SK-N-SH (cell line): ENCODE measurements around the gene JMJD4.

Source experiments
- CTCF ChIP-seq: fragments of 200-600 bp; sonication (generic); IDR thresholded peaks from 2 replicates; pipeline ENCODE4 v1.6.1; 2017; ENCODE audit warnings: antibody characterized with exemption, mild to moderate bottlenecking, moderate library complexity
- EZH2phosphoT487 ChIP-seq: fragments of 200-600 bp; sonication (generic); IDR thresholded peaks from 2 replicates; pipeline ENCODE4 v1.6.1; 2017; ENCODE audit warnings: low read depth, mixed run types, mild to moderate bottlenecking, antibody characterized with exemption, moderate library complexity, borderline replicate concordance
- NFIC ChIP-seq: IDR thresholded peaks from 2 replicates; pipeline ENCODE4 v1.4.0; 2012; ENCODE audit warnings: borderline replicate concordance
- POLR2AphosphoS5 ChIP-seq: IDR thresholded peaks from 2 replicates; pipeline ENCODE4 v1.6.1; 2012; ENCODE audit warnings: low read depth, low read length
- TCF12 ChIP-seq: IDR thresholded peaks from 2 replicates; pipeline ENCODE4 v1.4.0; 2012
- ZBTB33 ChIP-seq: IDR thresholded peaks from 2 replicates; pipeline ENCODE4 v1.4.0; 2012; ENCODE audit warnings: low read depth, borderline replicate concordance

GRCh38 chr1:227763246-227764018 lies 28.3 kb upstream of the JMJD4 start:
- TF ChIP-seq CTCF: no peak
- TF ChIP-seq POLR2AphosphoS5: no peak
- TF ChIP-seq TCF12: no peak
- TF ChIP-seq NFIC: no peak
- TF ChIP-seq EZH2phosphoT487: no peak
- TF ChIP-seq ZBTB33: no peak
